22Rv1 (cell line): ENCODE data around the gene IPO9.

Source experiments
- H3K27ac ChIP-seq: fragments of 450-650 bp; 2 replicates; pipeline ENCODE4 v1.5.1; 2017
- ZFX ChIP-seq: fragments of 450-650 bp; IDR thresholded peaks from 2 replicates; pipeline ENCODE4 v1.6.1; 2017; ENCODE audit warnings: antibody characterized with exemption, borderline replicate concordance
- TF ChIP-seq, protein P1 (sequence below): fragments of 450-650 bp; IDR thresholded peaks from 2 replicates; pipeline ENCODE4 v1.5.1; 2017; ENCODE audit warnings: mild to moderate bottlenecking

IPO9 gene

DNA sequence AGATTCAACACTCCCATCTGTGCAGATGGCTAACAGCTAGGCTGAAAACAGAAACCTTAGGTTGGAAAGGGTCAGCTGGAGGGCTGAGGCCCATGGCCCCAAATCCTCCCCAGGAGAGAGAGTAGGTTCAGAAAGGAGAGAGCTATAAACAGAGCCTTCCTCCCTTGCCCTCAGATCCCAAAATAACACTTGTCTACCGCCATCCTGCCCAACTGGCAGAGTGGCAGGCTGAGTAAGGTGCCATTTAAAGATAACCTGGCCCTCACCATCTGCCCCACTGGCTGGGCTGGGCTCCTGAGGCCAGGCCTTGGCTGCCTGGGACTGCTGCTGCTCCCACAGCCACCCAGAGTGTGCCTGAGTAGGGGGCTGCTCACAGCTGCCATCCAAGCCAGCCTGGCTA is 55.5 kb downstream of the IPO9 start:
- TF ChIP-seq ZFX = no peak
- TF ChIP-seq, protein P1, sequence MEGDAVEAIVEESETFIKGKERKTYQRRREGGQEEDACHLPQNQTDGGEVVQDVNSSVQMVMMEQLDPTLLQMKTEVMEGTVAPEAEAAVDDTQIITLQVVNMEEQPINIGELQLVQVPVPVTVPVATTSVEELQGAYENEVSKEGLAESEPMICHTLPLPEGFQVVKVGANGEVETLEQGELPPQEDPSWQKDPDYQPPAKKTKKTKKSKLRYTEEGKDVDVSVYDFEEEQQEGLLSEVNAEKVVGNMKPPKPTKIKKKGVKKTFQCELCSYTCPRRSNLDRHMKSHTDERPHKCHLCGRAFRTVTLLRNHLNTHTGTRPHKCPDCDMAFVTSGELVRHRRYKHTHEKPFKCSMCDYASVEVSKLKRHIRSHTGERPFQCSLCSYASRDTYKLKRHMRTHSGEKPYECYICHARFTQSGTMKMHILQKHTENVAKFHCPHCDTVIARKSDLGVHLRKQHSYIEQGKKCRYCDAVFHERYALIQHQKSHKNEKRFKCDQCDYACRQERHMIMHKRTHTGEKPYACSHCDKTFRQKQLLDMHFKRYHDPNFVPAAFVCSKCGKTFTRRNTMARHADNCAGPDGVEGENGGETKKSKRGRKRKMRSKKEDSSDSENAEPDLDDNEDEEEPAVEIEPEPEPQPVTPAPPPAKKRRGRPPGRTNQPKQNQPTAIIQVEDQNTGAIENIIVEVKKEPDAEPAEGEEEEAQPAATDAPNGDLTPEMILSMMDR = no peak
- H3K27ac ChIP-seq = peak overlapping the region; percentile 9; the same call in 1 of the 2 replicates

DNA sequence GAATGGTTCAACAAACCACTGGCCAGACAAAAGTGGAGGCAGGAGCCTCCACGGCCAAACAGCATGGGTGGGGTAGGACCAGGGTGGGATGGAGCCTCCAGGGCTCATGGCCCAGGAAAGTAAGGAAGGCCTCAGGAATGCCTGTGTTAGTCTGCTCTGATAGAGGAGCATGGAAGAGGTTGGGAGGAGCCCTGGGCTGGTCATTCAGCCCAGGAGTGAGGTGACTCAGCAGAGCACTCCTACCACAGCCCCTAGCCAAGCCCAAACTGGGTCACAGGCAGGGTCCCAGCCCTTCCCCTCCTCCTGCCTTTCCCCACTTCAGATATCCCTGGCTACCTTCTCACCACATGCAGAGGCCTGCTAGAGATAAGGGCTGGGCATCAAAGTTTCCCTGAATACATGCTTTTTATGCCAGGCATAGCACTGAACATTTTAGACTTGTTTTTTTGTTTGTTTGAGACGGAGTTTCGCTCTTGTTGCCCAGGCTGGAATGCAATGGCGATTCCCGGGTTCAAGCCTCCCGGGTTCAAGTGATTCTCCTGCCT is 56.6 kb downstream of the IPO9 start:
- H3K27ac ChIP-seq = no peak overlapping the region
- TF ChIP-seq ZFX = no peak
- TF ChIP-seq, protein P1 = no peak

DNA sequence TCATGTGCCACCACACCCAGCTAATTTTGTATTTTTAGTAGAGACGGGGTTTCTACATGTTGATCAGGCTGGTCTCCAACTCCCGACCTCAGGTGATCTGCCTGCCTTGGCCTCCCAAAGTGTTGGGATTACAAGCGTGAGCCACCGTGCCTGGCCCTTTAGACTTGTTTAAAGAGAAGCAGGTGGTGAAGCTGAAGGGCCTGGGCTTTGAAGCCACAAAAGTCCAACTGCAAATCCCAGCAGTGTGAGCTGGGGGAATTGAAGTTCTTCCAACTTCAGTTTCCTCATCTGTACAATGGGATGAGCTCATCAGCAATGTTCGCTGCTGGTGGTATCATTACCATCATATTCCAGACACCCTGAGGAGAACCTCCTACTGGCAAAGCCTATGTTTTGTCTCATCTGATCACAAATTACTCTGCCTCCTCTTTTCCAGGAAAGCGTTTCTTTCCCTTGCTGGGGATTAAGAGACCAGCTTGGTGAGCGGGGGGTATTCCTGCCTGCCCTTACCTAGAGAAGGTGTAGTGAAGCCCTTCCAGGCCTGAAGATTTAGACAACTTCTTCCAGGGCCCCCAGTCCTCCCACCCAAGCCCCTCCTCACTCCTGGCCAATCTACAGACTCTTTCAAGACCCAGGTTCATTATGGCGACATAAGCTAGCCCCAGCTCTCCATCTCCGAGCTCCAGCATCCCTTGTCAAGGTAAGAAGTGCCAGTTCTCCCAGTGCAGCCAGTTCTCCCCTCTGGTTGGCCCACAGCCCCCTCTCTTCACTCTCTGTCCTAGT is 57.3 kb downstream of the IPO9 start:
- H3K27ac ChIP-seq = no peak overlapping the region
- TF ChIP-seq, protein P1 = no peak
- no peak for TF ChIP-seq ZFX

DNA sequence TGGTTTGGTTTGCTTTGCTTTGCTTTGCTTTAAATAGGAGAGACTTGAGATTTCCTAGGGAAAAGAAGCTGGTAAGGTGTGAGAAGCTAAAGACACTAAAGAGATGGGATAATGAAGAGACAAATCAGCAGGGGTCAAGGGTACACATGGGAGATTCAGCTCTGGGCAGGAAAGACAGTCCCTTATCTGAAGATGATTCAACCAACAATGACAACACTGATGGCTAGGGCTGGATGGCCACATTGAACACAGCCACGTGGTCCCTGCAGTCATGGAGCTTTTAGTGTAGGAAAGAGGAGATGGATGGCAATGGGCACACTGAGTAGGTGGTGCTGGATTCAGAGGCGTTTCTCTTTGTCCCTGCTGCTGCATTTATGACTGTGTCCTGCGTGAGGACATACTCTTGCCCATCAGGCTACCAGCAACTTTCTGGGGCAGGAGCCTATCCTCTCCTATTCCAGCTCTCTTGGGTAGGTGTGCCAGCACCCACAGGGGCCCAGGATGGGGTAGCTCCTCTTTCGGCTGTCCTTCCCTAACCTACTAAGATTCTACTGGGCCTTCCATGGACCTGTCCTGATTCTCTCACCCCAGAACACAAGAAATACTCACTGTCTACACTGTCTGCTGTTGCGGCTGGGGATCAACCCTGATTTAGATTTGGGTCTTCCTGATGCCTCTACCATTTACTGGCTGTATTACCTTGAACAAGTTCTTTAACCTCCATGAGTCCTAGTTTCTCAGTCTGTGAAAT is 58.3 kb downstream of the IPO9 start:
- H3K27ac ChIP-seq = 0 out of 2 replicates have a peak overlapping the region, but pooled peaks have one; percentile 1
- TF ChIP-seq, protein P1 = no peak

DNA sequence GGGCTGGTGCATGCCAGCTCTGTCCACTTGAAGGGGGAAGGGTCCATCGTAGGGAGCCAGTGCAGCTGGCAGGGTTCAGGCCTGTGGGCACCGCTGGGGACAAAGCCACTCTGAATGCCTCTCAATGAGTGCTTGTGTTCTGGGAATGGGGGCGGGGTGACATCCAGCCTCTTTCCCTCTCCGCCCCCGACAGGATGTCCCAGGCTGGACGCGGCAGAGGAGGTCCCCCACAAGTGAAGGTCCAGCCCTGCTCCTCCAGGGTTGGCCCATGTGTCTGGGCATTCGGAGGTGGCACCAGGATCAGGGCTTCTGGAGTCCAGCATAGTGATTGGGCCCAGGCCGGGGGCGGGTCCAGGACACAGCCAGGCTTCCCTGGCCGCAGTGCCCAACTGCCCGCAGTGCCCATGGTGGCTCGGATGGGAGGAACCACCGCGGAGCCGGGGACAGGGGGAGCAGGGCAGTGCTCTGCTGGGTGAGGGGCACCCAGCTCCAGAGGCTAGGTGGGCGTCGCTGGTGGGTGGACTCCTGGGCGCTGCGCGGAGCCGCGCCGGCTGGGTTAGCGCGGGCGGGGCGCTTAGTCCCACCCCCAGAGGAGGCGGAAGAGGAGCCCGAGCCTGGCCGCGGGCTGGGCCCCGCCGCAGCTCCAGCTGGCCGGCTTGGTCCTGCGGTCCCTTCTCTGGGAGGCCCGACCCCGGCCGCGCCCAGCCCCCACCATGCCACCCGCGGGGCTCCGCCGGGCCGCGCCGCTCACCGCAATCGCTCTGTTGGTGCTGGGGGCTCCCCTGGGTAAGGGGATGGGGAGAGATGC is 59.5 kb downstream of the IPO9 start, which contains the start of gene SHISA4:
Gene SHISA4 (plus strand): TSS at position 617 of the 808 bp plus-strand sequence. CDS start 97 bp downstream, at position 714.
- TF ChIP-seq ZFX = no peak
- TF ChIP-seq, protein P1 = no peak
- 0 out of 2 replicates have a peak within 1 kb of the TSS, but pooled peaks have one; percentile 1 for H3K27ac ChIP-seq

DNA sequence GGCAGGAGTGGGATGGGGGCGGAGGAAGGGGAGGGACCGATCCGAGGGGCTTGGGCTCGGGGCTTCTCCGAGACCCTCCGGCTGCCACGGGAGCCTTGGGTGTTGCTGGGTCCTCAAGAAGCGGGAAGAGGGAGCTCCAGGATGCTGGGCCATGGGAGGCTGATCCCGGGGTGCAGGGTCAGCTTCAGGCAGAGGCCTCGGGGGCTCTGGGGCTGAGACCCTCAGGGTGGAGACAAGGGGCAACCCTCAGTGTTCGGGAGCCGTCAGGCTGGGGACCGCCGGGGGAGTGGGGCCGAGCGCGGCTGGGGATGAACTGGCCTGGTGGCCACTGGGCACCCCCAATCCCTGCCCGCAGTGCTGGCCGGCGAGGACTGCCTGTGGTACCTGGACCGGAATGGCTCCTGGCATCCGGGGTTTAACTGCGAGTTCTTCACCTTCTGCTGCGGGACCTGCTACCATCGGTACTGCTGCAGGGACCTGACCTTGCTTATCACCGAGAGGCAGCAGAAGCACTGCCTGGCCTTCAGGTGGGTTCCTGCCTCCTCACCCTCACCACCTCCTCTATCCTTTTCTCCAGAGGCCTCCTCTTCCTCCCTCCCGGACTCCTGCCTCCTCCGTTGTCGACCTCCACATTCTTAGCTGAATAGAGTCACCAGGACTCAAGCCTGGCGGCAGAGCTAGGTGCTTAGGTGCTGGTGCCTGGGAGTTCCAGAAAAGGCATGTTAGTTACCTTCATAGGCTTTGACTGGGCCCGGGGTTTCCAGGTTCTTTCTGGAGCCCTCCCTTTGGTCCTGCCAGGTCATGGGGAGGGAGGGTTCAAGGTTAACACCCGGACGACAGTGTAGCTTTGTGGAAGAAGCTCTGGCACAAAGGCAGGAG is 60.4 kb downstream of the IPO9 start:
- no peak for TF ChIP-seq ZFX
- TF ChIP-seq, protein P1 = no peak
- H3K27ac ChIP-seq = no peak overlapping the region
